A549 (cell line): Measurements from ENCODE around the gene KLF6. TPM values are rescaled to one million over a fixed set of nuclear protein-coding genes. Genes with fewer than 3 reads are reported as not detected.

ENCODE experiments used
- ATAC-seq, 2 experiments: fragments of 200-7000 bp in 1 of 2; fragments of >200 bp in 1 of 2; cut with Nextera tagmentation in 1 of 2; cut with Tn5 transposase in 1 of 2; 3 replicates each; pipeline versions ENCODE4 v1.8.0 to v1.9.1; 2018 to 2020; ENCODE audit warnings: mild to moderate bottlenecking in 1 of 2, moderate library complexity in 1 of 2
- CTCF ChIA-PET: fragments of 300-600 bp; sonication (Branson Sonifier 250); formaldehyde crosslinking; extraction: SDS; loops from one replicate; lab custom pipeline; 2021; ENCODE audit warnings: antibody characterized with exemption, inconsistent platforms; lab: Yijun Ruan, JAX
- POLR2A ChIA-PET: fragments of 350-600 bp; formaldehyde crosslinking; extraction: SDS; loops from one replicate; lab custom pipeline; 2021; ENCODE audit warnings: antibody characterized with exemption, inconsistent platforms; lab: Yijun Ruan, JAX
- DNase-seq, 2 experiments: peaks; one replicate each; pipeline versions ENCODE4 v3.0.0 to v3.0.0-alpha.2; 2011 to 2016; ENCODE audit warnings: low read depth in 1 of 2, low spot score in 1 of 2
- FAIRE-seq: peaks from 2 replicates; lab custom pipeline; 2011; peaks lifted over from hg19 to GRCh38; lab: Jason Lieb, UNC
- H3K27ac ChIP-seq, 2 experiments: fragments of >200 bp; sonication (Bioruptor Twin); formaldehyde crosslinking; 3 replicates each; pipeline ENCODE4 v1.5.1; 2016 to 2017
- H3K4me1 ChIP-seq: fragments of >200 bp; sonication (Bioruptor Twin); formaldehyde crosslinking; 3 replicates; pipeline ENCODE4 v1.6.1; 2016
- H3K4me2 ChIP-seq: fragments of >200 bp; sonication (Bioruptor Twin); formaldehyde crosslinking; 3 replicates; pipeline ENCODE4 v1.6.1; 2016
- H3K4me3 ChIP-seq: fragments of >200 bp; sonication (Bioruptor Twin); formaldehyde crosslinking; 3 replicates; pipeline ENCODE4 v1.5.1; 2016
- H3K9me3 ChIP-seq: fragments of >200 bp; sonication (Bioruptor Twin); formaldehyde crosslinking; 3 replicates; pipeline ENCODE4 v1.6.1; 2016
- ATOH8 ChIP-seq: fragments of 250-450 bp; sonication (Bioruptor Pico); IDR thresholded peaks from 2 replicates; pipeline ENCODE4 v1.5.0; 2020; ENCODE audit warnings: low read depth, mild to moderate bottlenecking, moderate library complexity
- BCL3 ChIP-seq: fragments of >200 bp; sonication (Bioruptor Twin); formaldehyde crosslinking; IDR thresholded peaks from 3 replicates; pipeline ENCODE4 v1.6.1; 2016
- BHLHE40 ChIP-seq: IDR thresholded peaks from 2 replicates; pipeline ENCODE4 v1.6.1; 2012; ENCODE audit warnings: low read depth, low read length, inconsistent platforms
- CBX2 ChIP-seq: fragments of 200-600 bp; sonication (generic); IDR thresholded peaks from 2 replicates; pipeline ENCODE4 v1.6.1; 2016; ENCODE audit warnings: low read depth, mild to moderate bottlenecking, borderline replicate concordance
- CHD2 ChIP-seq: fragments of 150-350 bp; IDR thresholded peaks from 2 replicates; pipeline ENCODE4 v1.6.1; 2014; ENCODE audit warnings: low read length; ENCODE audit not compliant: partially characterized antibody
- CHD4 ChIP-seq: fragments of 200-600 bp; sonication (generic); IDR thresholded peaks from 2 replicates; pipeline ENCODE4 v1.6.1; 2016; ENCODE audit warnings: antibody characterized with exemption, mild to moderate bottlenecking, borderline replicate concordance
- EHMT2 ChIP-seq: fragments of 200-600 bp; sonication (generic); IDR thresholded peaks from 2 replicates; pipeline ENCODE4 v1.6.1; 2016; ENCODE audit warnings: antibody characterized with exemption, low read depth, mild to moderate bottlenecking, moderate library complexity
- ELK1 ChIP-seq: fragments of 150-350 bp; IDR thresholded peaks from 2 replicates; pipeline ENCODE4 v1.6.1; 2014; ENCODE audit warnings: low read depth, mild to moderate bottlenecking, low read length
- EP300 ChIP-seq, 2 experiments: fragments of >200 bp; sonication (Bioruptor Twin); formaldehyde crosslinking; IDR thresholded peaks; 2 replicates in 1 of 2; 3 replicates in 1 of 2; pipeline ENCODE4 v1.6.1; 2016 to 2017
- FOSL2 ChIP-seq, 2 experiments: fragments of 450-650 bp in 1 of 2; fragments of >200 bp in 1 of 2; sonication (Bioruptor Twin) in 1 of 2; formaldehyde crosslinking; IDR thresholded peaks; 2 replicates each; pipeline versions ENCODE4 v1.5.0 to v1.6.1; 2016 to 2020; ENCODE audit warnings: mild to moderate bottlenecking in 1 of 2, moderate library complexity in 1 of 2
- FOXS1 ChIP-seq: fragments of 250-450 bp; sonication (Bioruptor Pico); IDR thresholded peaks from 2 replicates; pipeline ENCODE4 v1.5.0; 2020; ENCODE audit warnings: mild to moderate bottlenecking, moderate library complexity
- GATA3 ChIP-seq: IDR thresholded peaks from 2 replicates; pipeline ENCODE4 v1.6.1; 2012; ENCODE audit warnings: borderline replicate concordance
- HDAC2 ChIP-seq: fragments of 200-600 bp; sonication (generic); IDR thresholded peaks from 2 replicates; pipeline ENCODE4 v1.6.1; 2016
- HES2 ChIP-seq: fragments of >200 bp; sonication (Bioruptor Twin); formaldehyde crosslinking; IDR thresholded peaks from 2 replicates; pipeline ENCODE4 v1.6.1; 2016
- HEYL ChIP-seq: fragments of 250-450 bp; sonication (Bioruptor Pico); IDR thresholded peaks from 2 replicates; pipeline ENCODE4 v1.8.0; 2021; ENCODE audit warnings: mild to moderate bottlenecking, moderate library complexity
- HMGXB4 ChIP-seq: fragments of 250-450 bp; sonication (Bioruptor Pico); IDR thresholded peaks from 2 replicates; pipeline ENCODE4 v1.5.0; 2021; ENCODE audit warnings: mild to moderate bottlenecking, moderate library complexity, borderline replicate concordance
- HOXA7 ChIP-seq: fragments of 250-450 bp; sonication (Bioruptor Pico); IDR thresholded peaks from 2 replicates; pipeline ENCODE4 v1.5.0; 2020; ENCODE audit warnings: mild to moderate bottlenecking, moderate library complexity
- KDM1A ChIP-seq: fragments of 200-600 bp; sonication (generic); IDR thresholded peaks from 2 replicates; pipeline ENCODE4 v1.6.1; 2016; ENCODE audit warnings: low read depth, mild to moderate bottlenecking
- KDM5A ChIP-seq: fragments of 200-600 bp; sonication (generic); IDR thresholded peaks from 2 replicates; pipeline ENCODE4 v1.6.1; 2016; ENCODE audit warnings: antibody characterized with exemption, mild to moderate bottlenecking
- MAX ChIP-seq: IDR thresholded peaks from 2 replicates; pipeline ENCODE4 v1.6.1; 2012
- MAZ ChIP-seq: fragments of 150-350 bp; IDR thresholded peaks from 2 replicates; pipeline ENCODE4 v1.6.1; 2014; ENCODE audit warnings: antibody characterized with exemption, low read depth, low read length, borderline replicate concordance
- PBX3 ChIP-seq: IDR thresholded peaks from 2 replicates; pipeline ENCODE4 v1.6.1; 2012
- POLR2A ChIP-seq: IDR thresholded peaks from 2 replicates; pipeline ENCODE4 v1.6.1; 2012; ENCODE audit warnings: mild to moderate bottlenecking, low read length
- RFX5 ChIP-seq: fragments of 450-650 bp; IDR thresholded peaks from 2 replicates; pipeline ENCODE4 v1.7.1; 2014; ENCODE audit warnings: antibody characterized with exemption, mild to moderate bottlenecking, moderate library complexity
- RNF2 ChIP-seq: fragments of 200-600 bp; sonication (generic); IDR thresholded peaks from 2 replicates; pipeline ENCODE4 v1.6.1; 2016; ENCODE audit warnings: low read depth, mild to moderate bottlenecking, antibody characterized with exemption, moderate library complexity, borderline replicate concordance
- TFCP2L1 ChIP-seq: fragments of 250-450 bp; sonication (Bioruptor Pico); IDR thresholded peaks from 2 replicates; pipeline ENCODE4 v1.5.0; 2021; ENCODE audit warnings: mild to moderate bottlenecking
- ZNF302 ChIP-seq: fragments of 250-450 bp; sonication (Bioruptor Pico); IDR thresholded peaks from 2 replicates; pipeline ENCODE4 v1.9.0; 2021; ENCODE audit warnings: inconsistent platforms, mild to moderate bottlenecking, moderate library complexity
- WGBS: methylation state at CpG from one replicate; pipeline ENCODE4 v1.1.6; 2017; ENCODE audit errors: missing lambda C conversion rate; 5-methylcytosine and 5-hydroxymethylcytosine counted together
- polyA plus RNA-seq, 4 experiments: library from polyadenylated mRNA; depleted of rRNA in 3 of 4; stranded (reverse); fragments of >200 nt; fragmentation: RNase III in 1 of 4; extraction: RNeasy Plus Mini Kit Qiagen cat#74134 plus additional on column Dnase treatment in 1 of 4; gene quantifications; 2 replicates in 3 of 4; 3 replicates in 1 of 4; pipeline ENCODE4 v1.2.3, GENCODE V29; 2011 to 2017

KLF6 gene
- polyA plus RNA-seq, 2 of the 4 experiments (the other 2 are of a cell fraction): 31.9 to 86.8 TPM

GRCh38 chr10:3761021-3761686 is 23.9 kb downstream of the KLF6 start (continued):
- TF ChIP-seq ELK1 (no peak), KDM1A (no peak), BHLHE40 (no peak)

GRCh38 chr10:3760083-3760482 is 24.9 kb downstream of the KLF6 start:
- 91% methylated on average over 14 of the region's 14 CpGs for WGBS
- TF ChIP-seq RFX5: no peak
- TF ChIP-seq HDAC2: no peak
- no peak for TF ChIP-seq EHMT2
- TF ChIP-seq MAZ: no peak
- no peak for TF ChIP-seq RNF2
- no peak for TF ChIP-seq TFCP2L1 (CRISPR knock-in tag)
- no peak for TF ChIP-seq ELK1
- no peak for TF ChIP-seq KDM5A
- TF ChIP-seq HES2: no peak
- TF ChIP-seq CBX2: no peak
- no peak for TF ChIP-seq HEYL (CRISPR knock-in tag)
- TF ChIP-seq FOSL2 (IDR thresholded peaks at IDR 0.05): no peak
- no peak for TF ChIP-seq FOSL2 (CRISPR knock-in tag; IDR thresholded peaks at IDR 0.05)
- no peak for TF ChIP-seq GATA3
- TF ChIP-seq HOXA7 (CRISPR knock-in tag): no peak
- no peak for TF ChIP-seq HMGXB4
- no peak for TF ChIP-seq ZNF302 (CRISPR knock-in tag)
- ChIA-PET POLR2A (no interaction called here), CTCF (no interaction called here)
- Histone ChIP-seq H3K9me3 (no peaks in the 10 kb centered on the region), H3K4me1 (peaks cover 56% of the 10 kb centered on the region), H3K4me2 (no peak overlapping the region), H3K4me3 (no peak overlapping the region), H3K27ac (no peak overlapping the region; a peak in 1 of 6 replicates)
- ATAC-seq (no peak), DNase-seq (no peak), FAIRE-seq (no peak)

GRCh38 chr10:3759397-3759796 is 25.6 kb downstream of the KLF6 start:
- H3K4me1 ChIP-seq: peaks cover 59% of the 10 kb centered on the region
- no peak for ATAC-seq
- H3K4me2 ChIP-seq: no peak overlapping the region
- no peak overlapping the region for H3K4me3 ChIP-seq
- CTCF ChIA-PET: no interaction called here
- DNase-seq: no peak
- FAIRE-seq: no peak
- whole genome bisulfite sequencing: 85% methylated on average over 2 of the region's 2 CpGs
- POLR2A ChIA-PET: no interaction called here
- H3K9me3 ChIP-seq: no peaks in the 10 kb centered on the region
- peak overlapping the region in 1 of 2 experiments; percentile 8; a peak in 1 of 6 replicates for H3K27ac ChIP-seq
- TF ChIP-seq CHD4 (no peak), ATOH8 (no peak), MAX (no peak), CHD2 (no peak), POLR2A (no peak), EP300 (IDR thresholded peaks at IDR 0.05) (no peak), PBX3 (no peak), FOXS1 (CRISPR knock-in tag) (no peak), MAZ (no peak), BCL3 (no peak)
